GM12891 (cell line): Measurements from ENCODE around the gene CDK12.

Experiments used
- PAX5 ChIP-seq: IDR thresholded peaks from 2 replicates; pipeline ENCODE4 v1.6.1; 2011; ENCODE audit warnings: low read length, moderate library complexity, mild to moderate bottlenecking; ENCODE audit not compliant: insufficient read depth, severe bottlenecking
- POLR2A ChIP-seq: IDR thresholded peaks from 2 replicates; pipeline ENCODE4 v1.6.1; 2011; ENCODE audit warnings: low read depth, low read length, control low read depth
- POLR2AphosphoS5 ChIP-seq: IDR thresholded peaks from 2 replicates; pipeline ENCODE4 v1.6.1; 2011; ENCODE audit warnings: low read depth, low read length, control low read depth
- TAF1 ChIP-seq: IDR thresholded peaks from 2 replicates; pipeline ENCODE4 v1.6.1; 2011; ENCODE audit warnings: low read depth, low read length, control low read depth

- no peak for TF ChIP-seq PAX5
- TF ChIP-seq POLR2AphosphoS5 = peak; percentile 36; the same call in 1 of the 2 replicates
- no peak; the same call in 1 of the 2 replicates for TF ChIP-seq TAF1
- no peak for TF ChIP-seq POLR2A
Measured at GRCh38 chr17:39461926-39462569, 762 bp downstream of the CDK12 start.
